GM12878 (cell line): ENCODE data around the gene CEP131. TPM values are rescaled to one million over a fixed set of nuclear protein-coding genes. Genes with fewer than 3 reads are reported as not detected.

Experiments used
- ATAC-seq: fragments of 200-7000 bp; cut with Tn5 transposase; 3 replicates; pipeline ENCODE4 v1.9.1; 2020; ENCODE audit warnings: mild to moderate bottlenecking, moderate library complexity
- BruUV-seq: library from RNA; stranded (reverse); fragments of 400-500 nt; replicated peaks from 2 replicates; lab custom pipeline; 2021; lab: Mats Ljungman, UMichigan
- CTCF ChIA-PET: fragments of 300-600 bp; sonication (Branson Sonifier 250); formaldehyde crosslinking; extraction: SDS; loops from one replicate; lab custom pipeline; 2021; ENCODE audit warnings: inconsistent platforms; lab: Yijun Ruan, JAX
- POLR2A ChIA-PET: fragments of 350-600 bp; formaldehyde crosslinking; extraction: SDS; loops from one replicate; lab custom pipeline; 2021; ENCODE audit warnings: inconsistent platforms; lab: Charles Lee
- RAD21 ChIA-PET: fragments of 300-600 bp; sonication (Branson Sonifier 250); formaldehyde crosslinking; loops from one replicate; lab custom pipeline; 2023; ENCODE audit warnings: antibody characterized with exemption; ENCODE audit not compliant: unreplicated experiment; lab: Charles Lee
- SMC1A ChIA-PET: fragments of 300-600 bp; sonication (Branson Sonifier 250); formaldehyde crosslinking; loops from one replicate; lab custom pipeline; 2023; ENCODE audit not compliant: unreplicated experiment, uncharacterized antibody; lab: Charles Lee
- DNase-seq: peaks from one replicate; pipeline ENCODE4 v3.0.0-alpha.2; 2011; ENCODE audit warnings: low read depth, low spot score
- FAIRE-seq: peaks from 3 replicates; lab custom pipeline; 2011; peaks lifted over from hg19 to GRCh38; lab: Jason Lieb, UNC
- H2AFZ ChIP-seq: 2 replicates; pipeline ENCODE4 v1.6.0; 2011; ENCODE audit warnings: low read depth, low read length, control low read depth; ENCODE audit not compliant: control insufficient read depth
- H3K27ac ChIP-seq: 2 replicates; pipeline ENCODE4 v1.5.1; 2011; ENCODE audit warnings: control low read depth; ENCODE audit not compliant: control insufficient read depth, insufficient read depth
- H3K27me3 ChIP-seq, 2 experiments: replicated peaks in 1 of 2; 2 replicates each; pipeline versions ENCODE4 v1.6.0 to v1.6.1; 2011; ENCODE audit warnings: low read length in 1 of 2; ENCODE audit not compliant: control insufficient read depth in 2 of 2, insufficient read depth in 2 of 2
- H3K36me3 ChIP-seq, 2 experiments: 2 replicates each; pipeline ENCODE4 v1.5.1; 2011; ENCODE audit warnings: low read length in 1 of 2; ENCODE audit not compliant: control insufficient read depth in 2 of 2, insufficient read depth in 2 of 2
- H3K4me1 ChIP-seq: 2 replicates; pipeline ENCODE4 v1.6.1; 2011; ENCODE audit warnings: mild to moderate bottlenecking, low read length, moderate library complexity, mixed read lengths; ENCODE audit not compliant: control insufficient read depth, insufficient read depth
- H3K4me2 ChIP-seq: 2 replicates; pipeline ENCODE4 v1.6.0; 2011; ENCODE audit warnings: control low read depth; ENCODE audit not compliant: control insufficient read depth, insufficient read depth
- H3K4me3 ChIP-seq: fragments of 200-600 bp; sonication (generic); 2 replicates; pipeline ENCODE4 v1.5.1; 2016
- H3K79me2 ChIP-seq: 2 replicates; pipeline ENCODE4 v1.6.0; 2011; ENCODE audit warnings: low read length; ENCODE audit not compliant: control insufficient read depth, insufficient read depth
- H3K9ac ChIP-seq: 2 replicates; pipeline ENCODE4 v1.8.0; 2011; ENCODE audit warnings: low read length, control low read depth, mixed read lengths; ENCODE audit not compliant: control insufficient read depth, insufficient read depth
- H3K9me3 ChIP-seq: replicated peaks from 3 replicates; pipeline ENCODE4 v1.5.1; 2011; ENCODE audit warnings: mild to moderate bottlenecking, low read length; ENCODE audit not compliant: control insufficient read depth, insufficient read depth
- H4K20me1 ChIP-seq: 2 replicates; pipeline ENCODE4 v1.6.0; 2011; ENCODE audit not compliant: control insufficient read depth, insufficient read depth
- CTCF ChIP-seq, 3 experiments: IDR thresholded peaks in 2 of 3; conservative IDR thresholded peaks in 1 of 3; 2 replicates each; pipeline ENCODE4 v1.5.1; 2011; ENCODE audit warnings: low read depth in 3 of 3, low read length in 3 of 3, mild to moderate bottlenecking in 3 of 3, control low read depth in 2 of 3, moderate library complexity in 2 of 3, inconsistent platforms in 1 of 3, mixed read lengths in 1 of 3; ENCODE audit not compliant: control insufficient read depth in 2 of 3, insufficient read depth in 1 of 3; ENCODE audit errors: extremely low read depth in 1 of 3
- DPF2 ChIP-seq: fragments of 450-650 bp; IDR thresholded peaks from 2 replicates; pipeline ENCODE4 v1.6.1; 2017; ENCODE audit warnings: mild to moderate bottlenecking
- EED ChIP-seq: sonication (generic); IDR thresholded peaks from 2 replicates; pipeline ENCODE4 v1.6.1; 2016; ENCODE audit warnings: antibody characterized with exemption, low read depth
- RAD21 ChIP-seq: IDR thresholded peaks from 2 replicates; pipeline ENCODE4 v1.6.1; 2011; ENCODE audit warnings: mild to moderate bottlenecking, low read depth, low read length, moderate library complexity; ENCODE audit not compliant: insufficient read depth
- RCOR1 ChIP-seq: conservative IDR thresholded peaks from 2 replicates; pipeline ENCODE4 v1.6.1; 2012; ENCODE audit warnings: low read depth, low read length, improper control_type of control experiment
- SREBF1 ChIP-seq: IDR thresholded peaks from 2 replicates; pipeline ENCODE4 v1.6.1; 2012; ENCODE audit warnings: mild to moderate bottlenecking, low read length
- TARDBP ChIP-seq: IDR thresholded peaks from 2 replicates; pipeline ENCODE4 v1.6.1; 2016; ENCODE audit warnings: borderline replicate concordance
- WRNIP1 ChIP-seq: IDR thresholded peaks from 2 replicates; pipeline ENCODE4 v1.6.1; 2011; ENCODE audit warnings: low read depth, low read length, improper control_type of control experiment, borderline replicate concordance
- WGBS: methylation state at CpG from one replicate; pipeline ENCODE4 v1.1.6; 2016; ENCODE audit warnings: low lambda C conversion rate; ENCODE audit not compliant: insufficient replicate concordance, insufficient coverage; ENCODE audit errors: missing lambda C conversion rate; 5-methylcytosine and 5-hydroxymethylcytosine counted together
- in situ Hi-C: fragments of 300-500 bp; cut with MboI; formaldehyde crosslinking; loops from 9 replicates; pipeline ENCODE4 v1.14.3; 2018; ENCODE audit warnings: mixed read lengths
- intact Hi-C: fragments of 100-400 bp; cut with micrococcal nuclease; formaldehyde crosslinking; loops from one replicate; pipeline ENCODE4 v1.14.2; 2022; ENCODE audit not compliant: unreplicated experiment
- polyA plus RNA-seq, 11 experiments: library from polyadenylated mRNA; depleted of rRNA in 4 of 11; unstranded in 6 of 11; stranded (reverse) in 5 of 11; fragments of >200 nt; fragmentation: Nextera tagmentation in 4 of 11; fragmentation: Illumina TruSeq in 1 of 11; extraction: Ambion mirVana in 4 of 11; extraction: Trizol in 1 of 11; gene quantifications; 1 replicate in 1 of 11; 2 replicates in 10 of 11; pipeline versions ENCODE4 v1.2.1 to v1.2.3, GENCODE V29; 2011 to 2016; ENCODE audit warnings: inconsistent platforms in 2 of 11, missing spikeins in 2 of 11, low read depth in 1 of 11
- total RNA-seq, 4 experiments: library from RNA; depleted of rRNA in 3 of 4; stranded (reverse); fragments of >200 nt in 3 of 4; fragmentation: Illumina TruSeq in 1 of 4; extraction: Trizol in 1 of 4; gene quantifications; 2 replicates each; pipeline versions ENCODE4 v1.2.1 to v1.2.3, GENCODE V29; 2013 to 2021

CEP131 gene
- total and polyA plus RNA-seq, 10 of the 15 experiments (the other 5 are each of a cell fraction or from before 2014, with no cell fraction given), result 0.05 to 17.3 (median 6.7) TPM

- Histone ChIP-seq H3K9ac (no peak overlapping the region), H3K36me3 (peaks cover 4 to 12% of the 10 kb centered on the region in 2 experiments; a peak in 3 of 4 replicates), H3K79me2 (no peaks in the 10 kb centered on the region), H3K9me3 (no peaks in the 10 kb centered on the region), H3K4me2 (no peak overlapping the region), H3K27me3 (no peaks in the 10 kb centered on the region), H4K20me1 (no peaks in the 10 kb centered on the region), H2AFZ (no peak overlapping the region), H3K4me3 (no peak overlapping the region), H3K4me1 (peaks cover 14% of the 10 kb centered on the region)
- DNase-seq (no peak), FAIRE-seq (no peak), ATAC-seq (no peak)
- ChIA-PET POLR2A (no interaction called here), CTCF (interaction anchor here (0.7 to 0.9 kb wide), 2 partner anchors 9 to 85 kb away, joined by 3 read pairs; partner anchors contain the start of genes NDUFAF8 and TEPSIN), RAD21 (interaction anchor here (0.7 kb wide), 1 partner anchor 86 kb away, joined by 3 read pairs; no protein-coding TSS in a partner anchor)
- no TSS peak for BruUV-seq
- WGBS, result 72% methylated on average over 25 of the region's 26 CpGs
- TF ChIP-seq RAD21, result peak; percentile 48
- peak in 2 of 3 experiments; percentile 1 to 32; a peak in 2 of 6 replicates for TF ChIP-seq CTCF (IDR thresholded peaks at IDR 0.05 in 2 of 3, conservative IDR thresholded peaks at IDR 0.05 in 1 of 3; ENCODE audit: control insufficient read depth in 2 of 3, extremely low read depth in 1 of 3, insufficient read depth in 1 of 3, low read depth in 3 of 3, low read length in 3 of 3)
- TF ChIP-seq WRNIP1, result no peak
- no peak for TF ChIP-seq EED
- no peak for TF ChIP-seq TARDBP
- no peak for TF ChIP-seq RCOR1
- TF ChIP-seq DPF2, result no peak
- TF ChIP-seq SREBF1, result no peak
- TF ChIP-seq, all 136 proteins: peak for 2
- in situ Hi-C loops, result loop anchor here (25.0 kb wide), 1 partner anchor 218 kb away; no protein-coding TSS in a partner anchor
- SMC1A ChIA-PET, result interaction anchor here (0.9 kb wide), 1 partner anchor 8 kb away, joined by 3 read pairs; the partner anchor contains the start of genes NDUFAF8 and TEPSIN
- intact Hi-C loops, result no loop called here
- no peak overlapping the region for H3K27ac ChIP-seq
These were observed 7.5 kb upstream of the CEP131 start for GRCh38 chr17:81230043-81230820.
